Stimulated activated naive CD8-positive, alpha-beta T cell treated with anti-CD3 and anti-CD28 coated beads, Interleukin-15, Interleukin-2, amounts not matched to agents 100 ng/mL and 50 ng/mL, for 24 hours (primary cell): Measurements from ENCODE around the gene ACVR1.
"Not testable (repeated sequence)": the region's sequence is repeated elsewhere in the genome, so short reads cannot be mapped to it uniquely, and the experiment has no call there.

Source experiments
- H3K27ac Mint-ChIP-seq: one replicate; pipeline ENCODE4 v1.8.0; 2021; ENCODE audit warnings: mild to moderate bottlenecking, mixed read lengths
- H3K27me3 Mint-ChIP-seq: one replicate; pipeline ENCODE4 v1.8.0; 2021; ENCODE audit warnings: mixed read lengths
- H3K36me3 Mint-ChIP-seq: one replicate; pipeline ENCODE4 v1.8.0; 2021; ENCODE audit warnings: low read depth, mixed read lengths
- H3K4me1 Mint-ChIP-seq: one replicate; pipeline ENCODE4 v1.8.0; 2021; ENCODE audit warnings: low read depth, mixed read lengths
- H3K4me3 Mint-ChIP-seq: one replicate; pipeline ENCODE4 v1.8.0; 2021; ENCODE audit warnings: mild to moderate bottlenecking, mixed read lengths
- H3K9me3 Mint-ChIP-seq: one replicate; pipeline ENCODE4 v1.8.0; 2021; ENCODE audit warnings: mixed read lengths

The ACVR1 gene

DNA sequence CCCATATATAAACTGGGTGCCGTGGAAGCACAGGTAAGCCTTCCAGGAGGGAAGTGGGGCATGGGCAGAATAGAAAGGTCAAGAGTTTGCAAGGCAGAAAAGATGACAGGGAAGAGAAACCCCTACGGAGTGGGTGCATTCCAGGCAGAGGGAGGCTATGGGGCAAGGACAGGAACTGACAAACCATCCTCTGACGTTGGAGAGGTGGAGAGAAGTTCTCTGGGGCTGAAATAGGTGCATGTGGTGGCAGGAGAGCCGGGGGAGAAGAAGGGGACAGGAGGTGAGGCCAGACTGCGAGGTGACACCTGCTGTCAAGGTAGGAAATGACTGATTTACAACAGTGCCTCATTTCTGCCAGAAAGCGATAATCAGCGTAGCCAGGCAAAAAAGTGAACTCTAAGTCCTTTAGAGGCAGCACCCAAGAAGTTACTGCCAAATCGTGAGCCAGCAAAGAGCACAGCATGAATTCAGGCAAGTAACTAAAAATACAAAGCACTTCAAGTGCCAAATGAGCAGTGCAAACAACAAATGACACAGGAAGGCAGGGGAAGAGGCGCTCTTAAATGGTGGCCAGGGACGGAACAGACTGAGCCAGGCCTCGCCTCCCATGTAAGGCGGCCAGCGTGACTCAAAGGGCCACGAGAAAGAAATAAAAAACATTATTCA lies 134.2 kb downstream of the ACVR1 start:
- no peaks in the 10 kb centered on the region for H3K27me3 Mint-ChIP-seq
- peak overlapping the region; percentile 11 for H3K27ac Mint-ChIP-seq
- no peak overlapping the region for H3K4me3 Mint-ChIP-seq
- peaks cover 23% of the 10 kb centered on the region for H3K4me1 Mint-ChIP-seq
- H3K36me3 Mint-ChIP-seq: peaks cover 29% of the 10 kb centered on the region
- no peaks in the 10 kb centered on the region for H3K9me3 Mint-ChIP-seq

DNA sequence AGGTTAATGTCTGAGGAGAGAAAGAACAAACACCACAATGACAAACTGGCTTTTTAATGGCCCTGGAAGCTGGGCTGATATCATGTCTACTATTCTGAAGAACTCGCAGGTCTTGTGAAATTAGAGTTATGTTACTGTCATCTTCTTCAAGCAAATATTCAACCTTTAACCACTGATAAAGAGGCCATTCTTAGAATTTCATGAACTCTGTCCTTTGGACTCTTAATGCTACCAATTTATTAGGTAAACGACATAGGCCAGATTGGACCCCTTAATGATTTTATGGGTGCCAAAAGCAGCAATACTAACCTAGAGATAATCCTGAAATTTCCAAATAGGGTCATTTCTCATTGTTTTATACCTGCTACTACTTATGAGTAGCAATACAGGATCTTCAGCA lies 138.5 kb downstream of the ACVR1 start:
- Mint-ChIP-seq H3K4me1 (peaks cover 12% of the 10 kb centered on the region), H3K27me3 (no peaks in the 10 kb centered on the region)

DNA sequence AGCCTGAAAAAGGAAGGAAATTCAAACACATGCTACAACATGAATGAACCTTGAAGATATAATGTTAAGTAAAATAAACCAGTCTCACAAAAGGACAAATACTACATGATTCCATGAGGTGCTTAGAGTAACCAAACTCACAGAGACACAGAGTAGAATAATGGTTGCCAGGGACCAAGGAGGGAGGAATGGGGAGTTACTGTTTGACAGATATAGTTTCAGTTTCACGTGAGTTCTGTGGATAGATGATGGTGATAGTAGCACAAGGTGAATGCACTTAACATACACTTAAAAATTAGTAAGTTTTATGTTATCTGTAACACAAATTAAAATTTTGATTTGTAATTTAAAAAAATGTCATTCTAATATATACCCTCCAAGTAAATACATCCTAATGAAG lies 140.6 kb downstream of the ACVR1 start:
- Mint-ChIP-seq H3K4me1 (no peaks in the 10 kb centered on the region), H3K4me3 (no peak overlapping the region), H3K27me3 (no peaks in the 10 kb centered on the region), H3K9me3 (peaks cover 3% of the 10 kb centered on the region), H3K36me3 (peaks cover 74% of the 10 kb centered on the region), H3K27ac (no peak overlapping the region)

More for the DNA sequence above, 138.5 kb downstream of the ACVR1 start:
- Mint-ChIP-seq H3K4me3 (no peak overlapping the region), H3K9me3 (no peaks in the 10 kb centered on the region), H3K27ac (no peak overlapping the region), H3K36me3 (peaks cover 63% of the 10 kb centered on the region)

DNA sequence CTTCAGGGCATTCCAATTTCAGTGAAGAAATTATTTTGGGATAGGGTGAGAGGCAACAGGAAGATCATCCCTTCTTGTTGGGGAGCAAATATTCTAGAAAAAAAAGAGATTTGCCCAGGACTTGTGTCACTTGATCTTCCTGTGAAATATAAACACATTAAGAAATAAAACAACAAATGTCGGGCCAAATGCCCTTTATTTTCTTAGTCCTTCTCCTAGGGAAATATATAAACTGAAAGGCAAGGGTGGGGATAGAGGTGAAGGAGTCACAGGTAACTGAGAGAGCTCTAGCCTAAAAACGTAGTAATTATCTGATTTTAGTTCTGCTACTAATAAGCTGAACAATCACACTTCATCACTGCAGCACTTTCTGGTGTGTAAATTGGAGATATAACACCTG lies 142.9 kb downstream of the ACVR1 start:
- Mint-ChIP-seq H3K27me3 (no peaks in the 10 kb centered on the region), H3K27ac (no peak overlapping the region), H3K36me3 (peaks cover 86% of the 10 kb centered on the region), H3K9me3 (peaks cover 11% of the 10 kb centered on the region), H3K4me3 (no peak overlapping the region), H3K4me1 (no peaks in the 10 kb centered on the region)

DNA sequence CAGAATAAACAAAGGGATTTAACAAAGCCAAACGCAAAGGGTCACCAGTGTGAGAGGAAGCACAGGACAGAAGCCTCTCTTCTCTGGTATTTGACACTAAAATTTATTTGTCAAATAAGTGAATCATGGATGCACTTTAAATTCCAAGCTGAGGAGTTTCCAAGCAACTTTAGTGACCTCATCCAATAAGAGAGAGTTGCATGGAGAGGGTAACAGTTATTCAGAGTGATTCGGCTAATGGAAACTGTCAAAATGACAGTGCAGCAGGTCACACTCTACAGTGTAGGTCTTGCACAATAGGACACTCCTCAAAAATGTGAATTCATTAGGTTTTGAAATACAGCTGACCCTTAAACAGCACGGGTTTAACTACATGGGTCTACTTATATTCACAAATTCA lies 143.5 kb downstream of the ACVR1 start:
- Mint-ChIP-seq H3K27ac (no peak overlapping the region), H3K36me3 (peaks cover 80% of the 10 kb centered on the region), H3K9me3 (peaks cover 11% of the 10 kb centered on the region), H3K27me3 (no peaks in the 10 kb centered on the region), H3K4me3 (no peak overlapping the region), H3K4me1 (no peaks in the 10 kb centered on the region)

DNA sequence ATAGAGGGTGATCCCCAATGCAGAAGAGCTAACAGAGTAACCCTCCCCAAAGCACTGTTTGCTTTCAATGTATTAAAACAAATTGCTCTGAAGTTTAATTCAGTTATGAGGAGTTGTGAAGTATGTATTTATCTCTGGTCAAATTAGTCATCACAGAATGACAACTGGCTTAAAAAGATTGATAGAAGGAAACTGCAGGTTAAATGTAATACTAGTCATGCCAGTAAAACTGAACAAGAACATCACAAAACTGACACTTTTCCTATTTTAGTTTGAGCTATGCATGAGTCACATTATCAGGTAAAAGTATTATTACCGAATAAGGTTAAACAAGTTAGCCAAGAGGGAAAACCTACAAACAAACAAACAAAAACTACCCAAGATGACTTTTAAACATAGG lies 148.4 kb downstream of the ACVR1 start:
- Mint-ChIP-seq H3K27ac (no peak overlapping the region), H3K4me3 (no peak overlapping the region), H3K36me3 (peaks cover 56% of the 10 kb centered on the region), H3K9me3 (peaks cover 26% of the 10 kb centered on the region), H3K4me1 (no peaks in the 10 kb centered on the region), H3K27me3 (no peaks in the 10 kb centered on the region)

DNA sequence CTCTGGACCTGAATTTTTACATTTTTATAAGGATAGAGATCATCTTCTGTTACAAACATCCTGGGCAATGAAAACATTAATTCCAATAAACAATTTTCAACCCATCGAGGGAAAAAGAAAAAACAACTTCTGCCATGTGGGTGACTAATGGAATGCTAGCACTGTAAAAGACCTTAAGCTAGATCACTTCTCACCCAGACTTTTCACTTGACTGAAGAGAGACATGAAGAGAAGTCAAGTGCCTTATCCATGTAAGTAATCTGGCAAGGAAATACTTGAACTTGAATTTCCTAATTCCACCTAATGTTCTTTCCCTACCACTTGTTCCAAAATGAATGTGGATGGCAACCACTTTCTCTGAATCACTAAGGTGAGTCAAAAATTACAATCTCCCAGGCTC lies 149.2 kb downstream of the ACVR1 start:
- Mint-ChIP-seq H3K4me1 (no peaks in the 10 kb centered on the region), H3K36me3 (peaks cover 52% of the 10 kb centered on the region), H3K9me3 (peaks cover 29% of the 10 kb centered on the region)

DNA sequence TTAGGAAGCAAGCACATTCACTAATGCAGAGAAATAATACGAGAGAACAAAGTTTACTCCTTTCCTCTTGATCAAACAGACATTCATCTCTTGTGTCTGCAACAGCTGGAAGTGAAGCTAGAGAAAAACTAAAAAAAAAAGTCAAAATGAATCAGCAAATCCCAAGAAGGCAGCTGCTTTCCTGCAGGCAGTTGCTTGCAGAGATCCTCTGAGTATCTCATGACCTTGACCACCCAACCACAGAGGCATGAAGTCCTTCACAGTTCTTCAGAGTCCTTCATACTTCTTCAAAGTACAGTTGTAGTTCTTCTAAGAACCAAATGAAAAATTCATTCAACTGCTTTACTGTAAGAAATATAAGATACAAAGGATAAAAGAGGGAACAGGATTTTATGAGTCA lies 150.3 kb downstream of the ACVR1 start:
- Mint-ChIP-seq H3K4me1 (no peaks in the 10 kb centered on the region), H3K9me3 (peaks cover 29% of the 10 kb centered on the region), H3K27ac (no peak overlapping the region), H3K27me3 (no peaks in the 10 kb centered on the region), H3K4me3 (no peak overlapping the region), H3K36me3 (peaks cover 46% of the 10 kb centered on the region)

More for the DNA sequence above, 149.2 kb downstream of the ACVR1 start:
- H3K4me3 Mint-ChIP-seq: no peak overlapping the region
- H3K27ac Mint-ChIP-seq: no peak overlapping the region
- no peaks in the 10 kb centered on the region for H3K27me3 Mint-ChIP-seq

DNA sequence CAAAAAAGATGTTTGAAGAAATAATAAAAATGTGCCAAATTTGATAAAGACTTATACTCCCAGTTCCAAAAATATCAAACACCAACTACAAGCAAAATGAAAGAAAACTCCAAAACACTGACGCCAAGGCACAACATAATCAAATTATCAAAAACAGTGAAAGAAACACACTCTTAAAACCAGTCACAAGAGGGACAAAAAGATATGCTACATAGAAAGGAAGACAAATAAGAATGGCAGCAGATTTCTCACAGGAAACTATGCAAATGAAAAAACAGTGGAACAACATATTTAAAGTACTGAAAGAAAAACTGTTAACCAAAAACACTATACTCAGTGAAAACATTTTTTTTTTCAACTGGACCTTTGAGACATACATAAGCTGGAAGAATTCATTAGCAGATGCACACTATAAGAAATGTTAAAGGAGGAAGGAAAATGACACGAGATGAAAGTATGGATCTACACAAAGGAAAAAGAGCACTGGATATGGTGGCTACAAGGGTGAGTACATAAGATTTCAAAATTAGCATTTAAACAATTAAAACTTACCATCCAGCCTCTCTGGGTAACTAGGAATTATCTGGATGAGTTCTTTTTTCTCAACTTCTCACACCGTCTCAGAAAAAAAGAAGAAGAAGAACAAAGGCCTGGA lies 153.4 kb downstream of the ACVR1 start:
- Mint-ChIP-seq H3K4me1 (no peaks in the 10 kb centered on the region), H3K9me3 (peaks cover 27% of the 10 kb centered on the region), H3K27me3 (no peaks in the 10 kb centered on the region), H3K4me3 (no peak overlapping the region), H3K27ac (no peak overlapping the region), H3K36me3 (peaks cover 42% of the 10 kb centered on the region)

DNA sequence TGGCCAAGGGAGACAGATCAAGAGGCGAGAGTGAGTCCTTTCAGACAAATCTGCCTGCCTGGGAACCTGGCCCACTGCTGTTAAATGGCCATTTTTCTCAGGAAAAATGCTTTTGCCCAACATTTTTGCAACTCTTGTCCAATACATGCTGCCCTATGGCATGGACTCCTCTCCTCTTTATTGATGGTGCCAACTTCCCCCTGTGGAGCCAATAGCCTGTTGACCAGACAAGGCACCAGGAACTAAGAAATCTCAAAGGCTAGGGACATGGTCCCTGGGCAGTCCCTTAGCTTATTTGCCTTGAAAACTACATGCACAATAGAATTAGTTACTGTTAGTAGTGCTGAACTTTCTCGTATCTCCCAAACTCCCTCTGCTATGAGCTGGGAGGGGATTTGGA lies 155.6 kb downstream of the ACVR1 start:
- Mint-ChIP-seq H3K9me3 (peaks cover 27% of the 10 kb centered on the region), H3K27ac (no peak overlapping the region), H3K36me3 (peaks cover 45% of the 10 kb centered on the region), H3K4me3 (no peak overlapping the region), H3K27me3 (no peaks in the 10 kb centered on the region), H3K4me1 (no peaks in the 10 kb centered on the region)

DNA sequence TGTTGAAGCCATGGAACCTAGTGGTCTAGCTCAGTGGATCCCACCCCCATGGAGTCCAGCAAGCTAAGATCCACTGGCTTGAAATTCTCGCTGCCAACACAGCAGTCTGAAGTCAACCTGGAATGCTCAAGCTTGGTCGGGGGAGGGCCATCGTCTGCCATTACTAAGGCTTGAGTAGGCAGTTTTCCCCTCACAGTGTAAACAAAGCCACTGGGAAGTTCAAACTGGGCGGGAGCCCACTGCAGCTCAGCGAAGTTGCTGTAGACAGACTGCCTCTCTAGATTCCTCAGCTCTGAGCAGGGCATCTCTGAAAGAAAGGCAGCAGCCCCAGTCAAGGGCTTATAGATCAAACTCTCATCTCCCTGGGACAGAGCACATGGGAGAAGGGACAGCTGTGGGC lies 171.5 kb downstream of the ACVR1 start:
- not testable (repeated sequence) for H3K4me1 Mint-ChIP-seq, H3K36me3 Mint-ChIP-seq, H3K27ac Mint-ChIP-seq, H3K4me3 Mint-ChIP-seq, H3K27me3 Mint-ChIP-seq
- H3K9me3 Mint-ChIP-seq: peaks cover 23% of the 10 kb centered on the region

DNA sequence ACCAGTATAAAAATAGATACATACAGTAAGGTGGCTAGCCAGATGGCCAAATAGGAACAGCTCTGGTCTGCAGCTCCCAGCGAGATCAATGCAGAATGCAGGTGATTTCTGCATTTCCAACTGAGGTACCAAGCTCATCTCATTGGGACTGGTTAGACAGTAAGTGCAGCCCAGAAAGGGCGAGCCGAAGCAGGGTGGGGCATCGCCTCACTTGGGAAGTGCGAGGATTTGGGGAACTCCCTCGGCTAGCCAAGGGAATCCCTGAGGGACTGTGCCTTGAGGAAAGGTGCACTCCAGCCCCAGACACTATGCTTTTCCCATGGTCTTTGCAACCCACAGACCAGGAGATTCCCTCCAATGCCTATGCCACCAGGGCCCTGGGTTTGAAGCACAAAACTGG lies 172.0 kb downstream of the ACVR1 start:
- not testable (repeated sequence) for H3K36me3 Mint-ChIP-seq, H3K4me3 Mint-ChIP-seq, H3K27ac Mint-ChIP-seq, H3K4me1 Mint-ChIP-seq, H3K27me3 Mint-ChIP-seq
- H3K9me3 Mint-ChIP-seq: peaks cover 23% of the 10 kb centered on the region

DNA sequence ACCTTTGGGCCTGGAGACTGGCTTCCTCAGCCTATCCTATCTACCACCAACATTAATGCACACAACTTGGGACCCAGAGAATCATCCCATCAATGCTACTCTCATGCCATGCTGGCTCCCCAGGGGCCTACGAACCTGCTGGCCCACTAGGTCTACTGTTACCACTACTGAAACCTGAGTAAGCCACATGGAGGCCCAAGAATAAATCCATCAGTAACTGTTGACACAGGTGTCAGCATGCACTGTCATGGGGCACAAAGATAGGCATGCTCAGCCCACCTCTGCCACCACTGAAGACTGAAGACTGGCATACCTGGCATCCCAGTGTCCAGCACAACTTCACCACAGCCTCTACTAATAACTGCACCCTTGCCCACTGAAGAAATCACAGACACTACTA lies 176.3 kb downstream of the ACVR1 start:
- H3K27ac Mint-ChIP-seq: no peak overlapping the region
- H3K36me3 Mint-ChIP-seq: no peaks in the 10 kb centered on the region
- no peaks in the 10 kb centered on the region for H3K27me3 Mint-ChIP-seq
- no peaks in the 10 kb centered on the region for H3K4me1 Mint-ChIP-seq
- H3K9me3 Mint-ChIP-seq: peaks cover 6% of the 10 kb centered on the region
- no peak overlapping the region for H3K4me3 Mint-ChIP-seq

DNA sequence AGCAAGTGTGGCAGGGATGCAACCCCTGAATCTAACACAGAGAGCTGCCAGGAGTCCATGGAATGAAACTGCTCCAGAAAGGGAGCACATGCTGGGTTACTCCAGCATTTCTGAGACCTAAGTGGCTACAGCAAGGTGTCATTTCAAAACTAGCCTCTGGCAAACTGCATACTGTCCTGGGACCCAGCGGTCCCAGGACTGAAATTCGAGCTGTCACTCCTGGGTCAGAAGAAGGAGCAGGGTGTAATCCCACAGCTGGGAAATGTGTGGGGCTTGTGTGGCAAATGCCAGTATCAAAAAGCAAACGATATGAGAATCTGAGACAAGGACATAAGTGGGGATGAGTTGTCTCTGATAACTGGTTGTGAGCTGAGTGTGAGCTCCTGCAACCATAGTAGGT lies 177.1 kb downstream of the ACVR1 start:
- no peaks in the 10 kb centered on the region for H3K4me1 Mint-ChIP-seq
- peaks cover 6% of the 10 kb centered on the region for H3K9me3 Mint-ChIP-seq
- no peak overlapping the region for H3K27ac Mint-ChIP-seq
- no peak overlapping the region for H3K4me3 Mint-ChIP-seq
- H3K27me3 Mint-ChIP-seq: no peaks in the 10 kb centered on the region
- H3K36me3 Mint-ChIP-seq: no peaks in the 10 kb centered on the region

DNA sequence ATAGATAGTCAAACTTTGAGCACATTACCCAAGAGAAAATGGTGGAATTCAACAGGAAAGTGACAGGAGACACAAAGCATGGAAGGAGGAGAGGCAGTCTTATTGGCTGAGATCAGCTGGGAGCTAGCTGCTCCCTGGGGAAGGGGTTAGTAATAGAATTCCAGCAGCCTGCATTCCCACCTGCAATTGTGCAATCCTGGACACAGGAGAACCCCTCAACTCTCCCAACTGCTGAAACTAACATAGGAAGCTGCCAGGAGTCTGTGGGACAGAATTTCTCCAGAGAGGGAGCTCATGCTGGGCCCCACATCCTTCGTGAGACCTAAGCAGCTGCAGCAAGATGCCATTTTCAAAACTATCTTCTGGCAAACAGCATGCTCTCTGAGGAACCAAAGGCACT lies 177.7 kb downstream of the ACVR1 start:
- Mint-ChIP-seq H3K9me3 (peaks cover 6% of the 10 kb centered on the region), H3K4me3 (no peak overlapping the region), H3K36me3 (no peaks in the 10 kb centered on the region), H3K27me3 (no peaks in the 10 kb centered on the region), H3K4me1 (no peaks in the 10 kb centered on the region), H3K27ac (no peak overlapping the region)

DNA sequence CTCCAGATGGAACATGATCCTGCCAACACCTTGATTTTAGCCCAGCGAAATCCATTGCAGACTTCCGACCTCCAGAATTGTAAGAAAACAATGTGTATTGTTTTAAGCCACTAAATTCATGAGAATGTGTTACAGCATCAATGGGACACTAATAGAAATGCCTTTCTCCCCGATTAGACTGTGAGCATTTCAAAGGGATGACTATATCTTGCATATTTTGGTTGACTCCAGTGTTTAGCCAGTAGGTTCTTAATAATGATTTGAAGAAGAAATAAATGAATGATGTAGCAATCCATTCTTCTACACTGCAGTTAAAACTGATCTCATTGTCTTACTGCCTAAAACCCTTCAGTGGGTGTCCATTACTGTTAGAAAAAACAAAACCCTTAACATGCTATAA lies 180.1 kb downstream of the ACVR1 start:
- H3K4me3 Mint-ChIP-seq: no peak overlapping the region
- no peaks in the 10 kb centered on the region for H3K4me1 Mint-ChIP-seq
- no peaks in the 10 kb centered on the region for H3K27me3 Mint-ChIP-seq
- no peak overlapping the region for H3K27ac Mint-ChIP-seq
- H3K36me3 Mint-ChIP-seq: no peaks in the 10 kb centered on the region
- H3K9me3 Mint-ChIP-seq: peaks cover 6% of the 10 kb centered on the region
